GM23338 (cell line): ENCODE data around the gene RASEF. TPM values are rescaled to one million over a fixed set of nuclear protein-coding genes. Genes with fewer than 3 reads are reported as not detected.

ENCODE experiments used
- ATAC-seq: fragments of 200-7000 bp; cut with Tn5 transposase; 3 replicates; pipeline ENCODE4 v1.9.1; 2020
- DNase-seq: peaks from one replicate; pipeline ENCODE4 v3.0.0-alpha.2; 2015; ENCODE audit warnings: low spot score
- H2AFZ ChIP-seq: fragments of 200-600 bp; sonication (generic); 2 replicates; pipeline ENCODE4 v1.8.0; 2016; ENCODE audit warnings: antibody characterized with exemption, mild to moderate bottlenecking, moderate library complexity
- H3F3A ChIP-seq: fragments of 200-600 bp; sonication (generic); replicated peaks from 2 replicates; pipeline ENCODE4 v1.8.0; 2017; ENCODE audit warnings: antibody characterized with exemption, mixed run types, low read depth
- H3K27ac ChIP-seq: fragments of 200-600 bp; sonication (generic); 2 replicates; pipeline ENCODE4 v1.6.1; 2016; ENCODE audit warnings: low read depth
- H3K27me3 ChIP-seq: fragments of 200-600 bp; sonication (generic); 2 replicates; pipeline ENCODE4 v1.8.0; 2016; ENCODE audit warnings: mild to moderate bottlenecking, mixed run types, moderate library complexity; ENCODE audit not compliant: insufficient read depth
- H3K36me3 ChIP-seq: fragments of 200-600 bp; sonication (generic); 2 replicates; pipeline ENCODE4 v1.8.0; 2016; ENCODE audit warnings: mild to moderate bottlenecking; ENCODE audit not compliant: insufficient read depth
- H3K4me1 ChIP-seq: fragments of 200-600 bp; sonication (generic); 2 replicates; pipeline ENCODE4 v1.8.0; 2016; ENCODE audit warnings: mild to moderate bottlenecking, moderate library complexity; ENCODE audit not compliant: insufficient read depth
- H3K4me2 ChIP-seq: fragments of 200-600 bp; sonication (generic); 2 replicates; pipeline ENCODE4 v1.7.1; 2017; ENCODE audit warnings: mixed run types
- H3K4me3 ChIP-seq: fragments of 200-600 bp; sonication (generic); 2 replicates; pipeline ENCODE4 v1.6.1; 2016; ENCODE audit warnings: mixed run types
- H3K79me2 ChIP-seq: fragments of 200-600 bp; sonication (generic); replicated peaks from 2 replicates; pipeline ENCODE4 v1.8.0; 2017; ENCODE audit warnings: mild to moderate bottlenecking; ENCODE audit not compliant: insufficient read depth
- H3K9me2 ChIP-seq: fragments of 200-600 bp; sonication (generic); 2 replicates; pipeline ENCODE4 v1.8.0; 2017; ENCODE audit not compliant: insufficient read depth
- H4K20me1 ChIP-seq: fragments of 200-600 bp; sonication (generic); replicated peaks from 2 replicates; pipeline ENCODE4 v1.8.0; 2017; ENCODE audit warnings: mild to moderate bottlenecking; ENCODE audit not compliant: insufficient read depth
- H3K27ac Mint-ChIP-seq: 2 replicates; pipeline ENCODE4 v1.8.0; 2020; ENCODE audit warnings: inconsistent platforms, mild to moderate bottlenecking, moderate library complexity, mixed read lengths
- H3K27me3 Mint-ChIP-seq: 3 replicates; pipeline ENCODE4 v1.8.0; 2022; ENCODE audit warnings: low read depth, mild to moderate bottlenecking, moderate library complexity, mixed read lengths, inconsistent platforms; ENCODE audit not compliant: insufficient read depth, poor library complexity
- H3K36me3 Mint-ChIP-seq: 3 replicates; pipeline ENCODE4 v1.8.0; 2021; ENCODE audit warnings: low read depth, mild to moderate bottlenecking, inconsistent platforms, moderate library complexity, mixed read lengths
- H3K4me1 Mint-ChIP-seq: 3 replicates; pipeline ENCODE4 v1.8.0; 2020; ENCODE audit warnings: mild to moderate bottlenecking, inconsistent platforms, mixed read lengths
- H3K4me3 Mint-ChIP-seq: 3 replicates; pipeline ENCODE4 v1.8.0; 2021; ENCODE audit warnings: moderate library complexity, mild to moderate bottlenecking, inconsistent platforms, mixed read lengths
- H3K9me3 Mint-ChIP-seq: 3 replicates; pipeline ENCODE4 v1.8.0; 2020; ENCODE audit warnings: moderate library complexity, mild to moderate bottlenecking, inconsistent platforms, mixed read lengths
- CREB1 ChIP-seq: fragments of 250-450 bp; sonication (Bioruptor Pico); IDR thresholded peaks from 2 replicates; pipeline ENCODE4 v1.5.0; 2020; ENCODE audit warnings: low read depth, mild to moderate bottlenecking, moderate library complexity
- CTCF ChIP-seq, 2 experiments: fragments of 200-600 bp in 1 of 2; sonication (generic) in 1 of 2; conservative IDR thresholded peaks; 2 replicates each; pipeline versions ENCODE4 v1.5.1 to v1.6.1; 2016 to 2017; ENCODE audit warnings: antibody characterized with exemption in 2 of 2, low read depth in 2 of 2, mild to moderate bottlenecking in 2 of 2, moderate library complexity in 1 of 2
- ETS1 ChIP-seq: IDR thresholded peaks from 2 replicates; pipeline ENCODE4 v1.6.1; 2016; ENCODE audit warnings: antibody characterized with exemption
- EZH2 ChIP-seq: fragments of 200-600 bp; sonication (generic); IDR thresholded peaks from one replicate; pipeline ENCODE4 v1.8.0; 2017; ENCODE audit warnings: antibody characterized with exemption, mild to moderate bottlenecking, low read depth; ENCODE audit not compliant: unreplicated experiment
- EZH2phosphoT487 ChIP-seq: fragments of 200-600 bp; sonication (generic); IDR thresholded peaks from one replicate; pipeline ENCODE4 v1.8.1; 2018; ENCODE audit warnings: antibody characterized with exemption; ENCODE audit not compliant: unreplicated experiment
- JUNB ChIP-seq: IDR thresholded peaks from one replicate; pipeline ENCODE4 v1.6.1; 2016; ENCODE audit warnings: antibody characterized with exemption; ENCODE audit not compliant: unreplicated experiment
- NANOG ChIP-seq: IDR thresholded peaks from 2 replicates; pipeline ENCODE4 v1.6.1; 2016; ENCODE audit warnings: antibody characterized with exemption, borderline replicate concordance
- POLR2AphosphoS5 ChIP-seq: IDR thresholded peaks from 2 replicates; pipeline ENCODE4 v1.6.1; 2016; ENCODE audit warnings: antibody characterized with exemption, low read depth
- REST ChIP-seq: IDR thresholded peaks from one replicate; pipeline ENCODE4 v1.6.1; 2018; ENCODE audit warnings: antibody characterized with exemption; ENCODE audit not compliant: unreplicated experiment
- STAT1 ChIP-seq: IDR thresholded peaks from one replicate; pipeline ENCODE4 v1.6.1; 2016; ENCODE audit warnings: antibody characterized with exemption; ENCODE audit not compliant: unreplicated experiment
- ZNF114 ChIP-seq: fragments of 250-450 bp; sonication (Bioruptor Pico); IDR thresholded peaks from 2 replicates; pipeline ENCODE4 v1.5.0; 2020; ENCODE audit warnings: mild to moderate bottlenecking, moderate library complexity
- ZNF331 ChIP-seq: fragments of 250-450 bp; sonication (Bioruptor Pico); IDR thresholded peaks from 2 replicates; pipeline ENCODE4 v1.5.0; 2020; ENCODE audit warnings: low read depth, mild to moderate bottlenecking, moderate library complexity
- ZNF462 ChIP-seq: fragments of 250-450 bp; sonication (Bioruptor Pico); IDR thresholded peaks from 2 replicates; pipeline ENCODE4 v1.5.0; 2020; ENCODE audit warnings: mild to moderate bottlenecking, moderate library complexity
- polyA plus RNA-seq: library from polyadenylated mRNA; unstranded; fragments of >200 nt; fragmentation: Nextera tagmentation; extraction: Ambion mirVana; gene quantifications from 2 replicates; pipeline ENCODE4 v1.2.1, GENCODE V29; 2016
- total RNA-seq: library from RNA; depleted of rRNA; stranded (reverse); fragments of >200 nt; shearing (Covaris generic); gene quantifications from 2 replicates; pipeline ENCODE4 v1.2.3, GENCODE V29; 2014

The RASEF gene
- total and polyA plus RNA-seq, 2 experiments from 2014 or later, result 3.6 to 10.4 TPM

- Histone ChIP-seq H3K4me1 (0 out of 2 replicates have a peak, but pooled peaks cover 3% of the 10 kb centered on the region), H2AFZ (no peak overlapping the region), H3K9me2 (peaks cover 3% of the 10 kb centered on the region; the same call in 1 of the 2 replicates), H3K4me2 (no peak overlapping the region), H3K79me2 (peaks cover 16% of the 10 kb centered on the region), H3K36me3 (no peaks in the 10 kb centered on the region), H3K4me3 (no peak overlapping the region), H4K20me1 (no peaks in the 10 kb centered on the region), H3F3A (no peaks in the 10 kb centered on the region), H3K27ac (no peak overlapping the region), H3K27me3 (peaks cover 18% of the 10 kb centered on the region)
- Mint-ChIP-seq H3K9me3 (peaks cover 4% of the 10 kb centered on the region; the same call in 2 of the 3 replicates), H3K27me3 (peaks cover 9% of the 10 kb centered on the region), H3K27ac (no peak overlapping the region), H3K4me1 (peaks cover 14% of the 10 kb centered on the region), H3K4me3 (no peak overlapping the region), H3K36me3 (peaks cover 6% of the 10 kb centered on the region)
- ATAC-seq (no peak), DNase-seq (no peak)
- TF ChIP-seq ZNF114 (CRISPR knock-in tag), result no peak
- no peak for TF ChIP-seq NANOG
- TF ChIP-seq ZNF462, result no peak
- TF ChIP-seq EZH2, result no peak
- no peak for TF ChIP-seq CREB1
- no peak for TF ChIP-seq REST
- TF ChIP-seq ETS1, result no peak
- TF ChIP-seq EZH2phosphoT487, result no peak
- no peak for TF ChIP-seq POLR2AphosphoS5
- no peak for TF ChIP-seq CTCF (conservative IDR thresholded peaks at IDR 0.05; ENCODE audit: low read depth in 2 of 2)
- TF ChIP-seq ZNF331 (CRISPR knock-in tag), result no peak
- TF ChIP-seq STAT1, result no peak
- TF ChIP-seq JUNB, result no peak
These were observed 6.0 kb downstream of the RASEF start for GRCh38 chr9:83056911-83057310.
